CD4-positive, alpha-beta T cell (primary cell): ENCODE data around the gene IGSF8. TPM values are rescaled to one million over a fixed set of nuclear protein-coding genes. Genes with fewer than 3 reads are reported as not detected.

Source experiments
- ATAC-seq: fragments of 200-7000 bp; cut with Tn5 transposase; one replicate; pipeline ENCODE4 v1.10.0; 2022; ENCODE audit warnings: mild to moderate bottlenecking; ENCODE audit not compliant: poor library complexity
- CTCF ChIA-PET: fragments of 350-600 bp; sonication (Branson Sonifier 250); formaldehyde crosslinking; loops from one replicate; lab custom pipeline; 2021; ENCODE audit warnings: antibody characterized with exemption, inconsistent platforms; lab: Charles Lee
- POLR2A ChIA-PET: fragments of 350-600 bp; sonication (Branson Sonifier 250); formaldehyde crosslinking; loops from one replicate; lab custom pipeline; 2021; ENCODE audit warnings: antibody characterized with exemption, inconsistent platforms; lab: Charles Lee
- DNase-seq, 14 experiments: peaks; one replicate each; pipeline ENCODE4 v3.0.0-alpha.2; 2013 to 2020; ENCODE audit warnings: mixed read lengths in 2 of 14
- H3K27ac ChIP-seq, 2 donors: one replicate each; pipeline versions ENCODE4 v1.5.1 to v1.7.0; 2013; ENCODE audit warnings: low read length in 2 of 2, low read depth in 1 of 2, mild to moderate bottlenecking in 1 of 2
- H3K27me3 ChIP-seq, 2 experiments: 1 replicate in 1 of 2; 2 replicates in 1 of 2; pipeline versions ENCODE4 v1.6.1 to v1.7.0; 2013; ENCODE audit warnings: low read length in 2 of 2, control low read depth in 1 of 2, mild to moderate bottlenecking in 1 of 2, moderate library complexity in 1 of 2; ENCODE audit not compliant: insufficient read depth in 2 of 2, control insufficient read depth in 1 of 2
- H3K36me3 ChIP-seq: one replicate; pipeline ENCODE4 v1.6.1; 2013; ENCODE audit warnings: low read length, control low read depth; ENCODE audit not compliant: insufficient read depth
- H3K4me1 ChIP-seq: one replicate; pipeline ENCODE4 v1.6.1; 2013; ENCODE audit warnings: low read length, control low read depth; ENCODE audit not compliant: insufficient read depth
- H3K4me3 ChIP-seq: one replicate; pipeline ENCODE4 v1.5.1; 2013; ENCODE audit warnings: mild to moderate bottlenecking, low read length, moderate library complexity
- H3K9me3 ChIP-seq, 2 experiments: 1 replicate in 1 of 2; 2 replicates in 1 of 2; pipeline versions ENCODE4 v1.6.1 to v1.7.0; 2013; ENCODE audit warnings: low read length in 2 of 2, mild to moderate bottlenecking in 2 of 2, control low read depth in 1 of 2, moderate library complexity in 1 of 2; ENCODE audit not compliant: control insufficient read depth in 1 of 2, insufficient read depth in 1 of 2
- H3K27ac Mint-ChIP-seq: one replicate; pipeline ENCODE4 v1.8.0; 2020; ENCODE audit warnings: mixed read lengths
- H3K27me3 Mint-ChIP-seq: one replicate; pipeline ENCODE4 v1.8.0; 2021; ENCODE audit warnings: mixed read lengths
- H3K36me3 Mint-ChIP-seq: one replicate; pipeline ENCODE4 v1.8.0; 2021; ENCODE audit warnings: low read depth, mixed read lengths
- H3K4me1 Mint-ChIP-seq: one replicate; pipeline ENCODE4 v1.8.0; 2021; ENCODE audit warnings: low read depth, mixed read lengths
- H3K4me3 Mint-ChIP-seq: one replicate; pipeline ENCODE4 v1.8.0; 2020; ENCODE audit warnings: mild to moderate bottlenecking, mixed read lengths
- H3K9me3 Mint-ChIP-seq: one replicate; pipeline ENCODE4 v1.8.0; 2020; ENCODE audit warnings: mixed read lengths
- intact Hi-C, 2 experiments: fragments of 100-400 bp; cut with DNase I in 1 of 2; cut with micrococcal nuclease in 1 of 2; formaldehyde crosslinking; loops; one replicate each; pipeline versions ENCODE4 v1.15.1 to v1.9.0; 2023 to 2025; cut with DNase I, micrococcal nuclease
- total RNA-seq, 174 experiments: library from RNA in 2 of 174; stranded (reverse) in 2 of 174; gene quantifications; one replicate each; pipeline ENCODE4 v1.2.3 and lab custom pipeline; 2021 to 2026
- TF ChIP-seq, protein P1 (sequence below): fragments of 200-600 bp; IDR thresholded peaks from one replicate; pipeline ENCODE4 v1.8.0; 2022; ENCODE audit warnings: antibody characterized with exemption, mild to moderate bottlenecking

Gene IGSF8
- total RNA-seq, 2 experiments from 2014 or later: 33.1 to 33.7 TPM

DNA sequence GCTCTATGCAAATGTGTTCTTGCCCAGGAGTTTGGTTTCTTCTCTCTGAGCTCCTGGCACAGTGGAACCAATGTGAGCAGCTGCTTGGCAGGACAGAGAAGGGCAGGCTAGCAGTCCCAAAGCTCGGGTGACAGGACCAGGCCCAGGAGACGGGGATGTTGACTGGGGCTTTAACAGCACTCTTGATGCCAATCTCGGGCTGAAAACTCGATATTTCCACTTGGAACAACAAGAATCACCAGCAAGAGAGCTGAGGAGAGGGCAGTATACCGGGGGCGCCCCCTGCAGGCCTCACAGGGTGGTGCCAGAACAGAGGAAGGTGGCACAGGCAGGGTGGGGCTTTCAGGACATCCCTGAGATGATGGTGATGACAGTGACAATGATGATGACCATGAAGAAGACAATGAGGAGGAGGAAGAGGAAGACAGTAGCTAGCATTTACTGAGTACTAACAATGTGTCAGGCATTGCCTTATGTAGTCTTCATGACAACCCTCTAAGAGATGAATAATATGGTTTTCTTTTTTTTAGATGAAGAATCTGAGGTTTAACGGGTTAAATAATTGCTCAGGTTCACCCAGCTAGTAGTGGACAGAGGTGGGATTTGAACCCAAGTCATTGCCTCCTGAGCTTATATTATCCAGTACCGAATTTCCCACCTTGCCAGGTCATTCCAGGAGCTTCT is 19.8 kb downstream of the IGSF8 start:
- Mint-ChIP-seq H3K4me3 (no peak overlapping the region), H3K27ac (no peak overlapping the region), H3K36me3 (no peaks in the 10 kb centered on the region), H3K4me1 (no peaks in the 10 kb centered on the region), H3K27me3 (peaks cover 84% of the 10 kb centered on the region), H3K9me3 (no peaks in the 10 kb centered on the region)
- Histone ChIP-seq H3K36me3 (no peaks in the 10 kb centered on the region), H3K27ac (no peak overlapping the region), H3K4me1 (peaks cover 4% of the 10 kb centered on the region), H3K9me3 (no peaks in the 10 kb centered on the region), H3K4me3 (no peak overlapping the region), H3K27me3 (peaks cover 45 to 60% of the 10 kb centered on the region in 2 experiments)
- ChIA-PET POLR2A (interaction anchor here (0.6 to 1.5 kb wide), 4 partner anchors 8 to 20 kb away, joined by 3 read pairs; partner anchors contain the start of gene IGSF8), CTCF (interaction anchor here (0.6 to 3.5 kb wide), 11 partner anchors 8 to 1302 kb away, joined by 3 to 13 read pairs (median 6); partner anchors contain the start of genes IGSF8 and KCNJ10)
- peak in 12 of 14 experiments; percentile 33 to 75 (median 52) for DNase-seq
- intact Hi-C loops: loop anchor here in 1 of 2 experiments (1.0 kb wide), 1 partner anchor 30 kb away; no protein-coding TSS in a partner anchor
- TF ChIP-seq, protein P1, sequence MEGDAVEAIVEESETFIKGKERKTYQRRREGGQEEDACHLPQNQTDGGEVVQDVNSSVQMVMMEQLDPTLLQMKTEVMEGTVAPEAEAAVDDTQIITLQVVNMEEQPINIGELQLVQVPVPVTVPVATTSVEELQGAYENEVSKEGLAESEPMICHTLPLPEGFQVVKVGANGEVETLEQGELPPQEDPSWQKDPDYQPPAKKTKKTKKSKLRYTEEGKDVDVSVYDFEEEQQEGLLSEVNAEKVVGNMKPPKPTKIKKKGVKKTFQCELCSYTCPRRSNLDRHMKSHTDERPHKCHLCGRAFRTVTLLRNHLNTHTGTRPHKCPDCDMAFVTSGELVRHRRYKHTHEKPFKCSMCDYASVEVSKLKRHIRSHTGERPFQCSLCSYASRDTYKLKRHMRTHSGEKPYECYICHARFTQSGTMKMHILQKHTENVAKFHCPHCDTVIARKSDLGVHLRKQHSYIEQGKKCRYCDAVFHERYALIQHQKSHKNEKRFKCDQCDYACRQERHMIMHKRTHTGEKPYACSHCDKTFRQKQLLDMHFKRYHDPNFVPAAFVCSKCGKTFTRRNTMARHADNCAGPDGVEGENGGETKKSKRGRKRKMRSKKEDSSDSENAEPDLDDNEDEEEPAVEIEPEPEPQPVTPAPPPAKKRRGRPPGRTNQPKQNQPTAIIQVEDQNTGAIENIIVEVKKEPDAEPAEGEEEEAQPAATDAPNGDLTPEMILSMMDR: peak; percentile 75
- ATAC-seq: peak; percentile 90

DNA sequence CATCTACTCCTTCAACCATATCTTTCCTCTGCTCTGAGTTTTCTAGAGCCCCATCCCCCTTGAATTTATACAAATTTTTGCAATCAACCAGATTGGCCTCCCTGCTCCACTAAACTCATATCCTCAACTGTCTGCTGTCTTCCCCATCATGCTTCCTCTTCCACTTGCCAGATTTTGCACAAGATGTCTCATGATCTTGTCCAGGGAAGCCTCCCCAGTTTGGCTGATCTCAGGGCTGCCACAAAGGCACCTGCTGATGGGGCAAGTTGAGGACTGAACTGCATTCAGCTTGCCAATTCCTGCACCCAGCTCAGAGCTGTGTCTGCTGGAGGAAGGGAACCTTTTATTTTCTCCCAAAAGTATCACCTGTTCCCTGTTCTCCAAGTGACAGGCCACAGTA is 20.9 kb downstream of the IGSF8 start:
- POLR2A ChIA-PET: interaction anchor here (0.8 kb wide), 1 partner anchor 21 kb away, joined by 3 read pairs; the partner anchor contains the start of gene IGSF8
- Histone ChIP-seq H3K27ac (no peak overlapping the region), H3K9me3 (no peaks in the 10 kb centered on the region), H3K36me3 (no peaks in the 10 kb centered on the region), H3K4me3 (no peak overlapping the region), H3K4me1 (no peaks in the 10 kb centered on the region), H3K27me3 (peaks cover 36 to 54% of the 10 kb centered on the region in 2 experiments)
- no peaks in the 10 kb centered on the region for H3K9me3 Mint-ChIP-seq
- ATAC-seq (no peak), DNase-seq (no peak)
- no peaks in the 10 kb centered on the region for H3K36me3 Mint-ChIP-seq
- TF ChIP-seq, protein P1: no peak
- CTCF ChIA-PET: interaction anchor here (1.2 to 2.2 kb wide), 4 partner anchors 10 to 32 kb away, joined by 6 to 12 read pairs (median 8); partner anchors contain the start of gene IGSF8
- no peak overlapping the region for H3K4me3 Mint-ChIP-seq
- H3K27ac Mint-ChIP-seq: no peak overlapping the region
- intact Hi-C loops: no loop called here
- peaks cover 86% of the 10 kb centered on the region for H3K27me3 Mint-ChIP-seq
- H3K4me1 Mint-ChIP-seq: no peaks in the 10 kb centered on the region

DNA sequence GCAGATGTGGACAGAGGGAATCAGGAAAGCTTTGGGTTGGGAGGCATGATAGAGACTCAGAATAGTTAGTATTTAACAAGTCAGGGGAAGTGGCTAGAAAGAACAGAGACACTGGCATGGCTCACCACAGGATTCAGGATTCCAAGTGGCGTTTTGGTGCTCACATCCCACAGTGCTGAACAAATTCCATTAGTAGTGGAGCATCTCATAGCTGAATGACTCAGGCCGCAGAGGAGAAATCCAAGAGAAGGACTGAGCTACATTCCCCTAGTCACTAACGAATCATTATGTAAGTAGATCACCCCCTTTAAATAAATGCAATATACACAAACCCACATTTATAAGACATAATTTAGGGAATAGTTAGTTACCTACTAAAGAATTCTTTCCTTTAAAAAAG is 22.1 kb downstream of the IGSF8 start:
- Mint-ChIP-seq H3K27me3 (peaks cover 85% of the 10 kb centered on the region), H3K4me1 (no peaks in the 10 kb centered on the region), H3K4me3 (no peak overlapping the region), H3K36me3 (no peaks in the 10 kb centered on the region), H3K9me3 (no peaks in the 10 kb centered on the region), H3K27ac (no peak overlapping the region)
- no peak overlapping the region for H3K27ac ChIP-seq
- ChIA-PET CTCF (no interaction called here), POLR2A (no interaction called here)
- no peaks in the 10 kb centered on the region for H3K4me1 ChIP-seq
- DNase-seq: no peak
- no peaks in the 10 kb centered on the region for H3K36me3 ChIP-seq
- H3K27me3 ChIP-seq: peaks cover 32 to 49% of the 10 kb centered on the region in 2 experiments
- TF ChIP-seq, protein P1: no peak
- intact Hi-C loops: no loop called here
- ATAC-seq: no peak
- H3K4me3 ChIP-seq: no peak overlapping the region
- no peaks in the 10 kb centered on the region for H3K9me3 ChIP-seq
